ENCODE results near the gene NELFE. TPM values are rescaled to one million over a fixed set of nuclear protein-coding genes. Genes with fewer than 3 reads are reported as not detected.

The NELFE gene
- total RNA-seq, 1 experiment from 2014 or later, result 91.4 TPM

GRCh38 chr6:31922942-31923341, 35.8 kb downstream of the NELFE start:
- H3K56ac ChIP-seq (ENCODE audit: insufficient read length, low read depth, low read length), result no peak overlapping the region
- H3K9me3 Mint-ChIP-seq, result no peaks in the 10 kb centered on the region; a peak in 2 of 5 replicates
- H4K5ac ChIP-seq (ENCODE audit: insufficient read length, low read depth, low read length), result no peak overlapping the region
- H4K91ac ChIP-seq (ENCODE audit: insufficient read length, low read depth, low read length), result no peak overlapping the region
- H3K4ac ChIP-seq (ENCODE audit: low read depth, low read length), result no peak overlapping the region
- H3K4me1 ChIP-seq (ENCODE audit: insufficient read depth, low read length), result no peaks in the 10 kb centered on the region
- H4K20me1 ChIP-seq (ENCODE audit: control insufficient read depth, insufficient read depth, insufficient read length), result no peaks in the 10 kb centered on the region
- no peak overlapping the region for H2BK15ac ChIP-seq (ENCODE audit: low read depth, low read length)
- no peak overlapping the region for H3K4me2 ChIP-seq (ENCODE audit: insufficient read depth, insufficient read length, low read length)
- H3K79me1 ChIP-seq (ENCODE audit: insufficient read depth, low read depth, low read length, poor library complexity, severe bottlenecking), result no peaks in the 10 kb centered on the region
- H3K23ac ChIP-seq (ENCODE audit: insufficient read length, low read depth, low read length), result no peak overlapping the region
- H2BK12ac ChIP-seq (ENCODE audit: insufficient read length, low read depth, low read length), result no peak overlapping the region
- H3K9me3 ChIP-seq (ENCODE audit: control insufficient read depth, low read depth, low read length), result no peaks in the 10 kb centered on the region
- no peaks in the 10 kb centered on the region for H3K23me2 ChIP-seq (ENCODE audit: insufficient read length, low read depth, low read length, poor library complexity, severe bottlenecking)
- H3K9ac ChIP-seq (ENCODE audit: extremely low read depth, insufficient read length, low read length), result peak overlapping the region; percentile 14
- H2BK5ac ChIP-seq (ENCODE audit: insufficient read length, low read length), result no peak overlapping the region
- peak; percentile 61 for TF ChIP-seq CTCF (conservative IDR thresholded peaks at IDR 0.05)
- no peak for DNase-seq
- H2BK120ac ChIP-seq (ENCODE audit: low read depth, low read length, poor library complexity, severe bottlenecking), result no peak overlapping the region
- H3K27me3 Mint-ChIP-seq (ENCODE audit: low read depth), result peaks cover 8% of the 10 kb centered on the region
- H2AFZ ChIP-seq (ENCODE audit: low read length), result no peak overlapping the region
- H3K79me2 ChIP-seq (ENCODE audit: insufficient read depth, low read length), result no peaks in the 10 kb centered on the region
- H3K36me3 Mint-ChIP-seq (ENCODE audit: insufficient read depth in 1 of 3, low read depth in 3 of 3), result no peaks in the 10 kb centered on the region
- no peak overlapping the region for H2BK20ac ChIP-seq (ENCODE audit: low read depth, low read length, poor library complexity, severe bottlenecking)
- no peak overlapping the region for H3K18ac ChIP-seq (ENCODE audit: insufficient read length, low read depth, low read length)
- H3K4me3 Mint-ChIP-seq, result no peak overlapping the region; a peak in 1 of 5 replicates
- H3T11ph ChIP-seq (ENCODE audit: low read length), result no peak overlapping the region
- H3K27ac ChIP-seq (ENCODE audit: insufficient read length, low read depth, low read length), result no peak overlapping the region
- H2AK5ac ChIP-seq (ENCODE audit: insufficient read length, low read length), result no peak overlapping the region
- H3K4me1 Mint-ChIP-seq, result 0 out of 4 replicates have a peak, but pooled peaks cover 0 to 2% of the 10 kb centered on the region in 2 experiments
- H4K8ac ChIP-seq (replicated peaks; ENCODE audit: insufficient read length, low read depth, low read length), result no peak overlapping the region
- H3K14ac ChIP-seq (ENCODE audit: insufficient read depth, low read length), result no peak overlapping the region
- no peak overlapping the region; a peak in 1 of 7 replicates for H3K27ac Mint-ChIP-seq
- H3K27me3 ChIP-seq (ENCODE audit: insufficient read depth, low read length), result no peaks in the 10 kb centered on the region
- no CpG with 5 or more reads among the region's 5 CpGs for WGBS (ENCODE audit: extremely low coverage, insufficient read length, low lambda C conversion rate)

Data from H9 (cell line).